CMK (cell line): ENCODE measurements around the gene SFT2D1.
"Not testable (repeated sequence)": the region's sequence is repeated elsewhere in the genome, so short reads cannot be mapped to it uniquely, and the experiment has no call there.

Experiments
- DNase-seq: peaks from one replicate; pipeline ENCODE4 v3.0.0-alpha.2; 2010; ENCODE audit warnings: low read depth

The SFT2D1 gene

DNA sequence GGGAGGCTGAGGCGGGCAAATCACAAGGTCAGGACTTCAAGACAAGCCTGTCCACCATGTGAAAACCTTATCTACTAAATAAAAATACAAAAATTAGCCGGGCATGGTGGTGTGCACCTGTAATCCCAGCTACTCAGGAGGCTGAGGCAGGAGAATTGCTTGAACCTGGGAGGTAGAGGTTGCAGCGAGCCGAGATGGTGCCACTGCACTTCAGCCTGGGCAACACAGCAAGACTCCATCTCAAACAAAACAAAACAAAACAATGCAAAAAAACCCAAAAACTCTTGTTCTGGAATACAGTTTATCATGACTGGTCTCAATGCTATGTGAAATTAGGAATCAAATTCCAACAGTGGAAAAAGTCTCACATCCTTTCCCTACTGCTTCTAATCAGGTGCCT, 20.1 kb upstream of the SFT2D1 start:
- not testable (repeated sequence) for DNase-seq

- no peak for DNase-seq
These were observed 18.7 kb upstream of the SFT2D1 start for GRCh38 chr6:166361077-166361429.

GRCh38 chr6:166360243-166361076, 18.1 kb upstream of the SFT2D1 start:
- no peak for DNase-seq

DNA sequence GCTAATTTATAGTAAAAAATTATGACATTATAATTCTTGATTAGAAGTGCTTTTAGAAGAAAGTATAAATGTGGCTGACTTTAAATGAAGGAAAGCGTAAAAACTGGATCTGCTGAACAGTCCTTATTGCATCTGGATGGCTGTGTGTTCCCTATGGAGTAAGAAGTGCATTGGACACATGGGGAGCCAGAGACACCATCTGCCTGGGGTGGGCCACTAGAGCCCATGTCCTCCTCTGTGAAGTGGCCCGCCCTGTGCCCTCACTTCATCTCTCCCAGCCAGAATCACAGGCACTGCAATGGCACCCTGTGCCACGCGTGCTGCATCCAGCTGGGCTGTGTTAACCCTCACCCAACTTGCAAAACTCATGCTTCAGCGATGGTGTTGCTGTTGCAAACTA, 13.2 kb upstream of the SFT2D1 start:
- no peak for DNase-seq

- DNase-seq, result no peak
These were observed 12.6 kb upstream of the SFT2D1 start for GRCh38 chr6:166354965-166355364.

DNA sequence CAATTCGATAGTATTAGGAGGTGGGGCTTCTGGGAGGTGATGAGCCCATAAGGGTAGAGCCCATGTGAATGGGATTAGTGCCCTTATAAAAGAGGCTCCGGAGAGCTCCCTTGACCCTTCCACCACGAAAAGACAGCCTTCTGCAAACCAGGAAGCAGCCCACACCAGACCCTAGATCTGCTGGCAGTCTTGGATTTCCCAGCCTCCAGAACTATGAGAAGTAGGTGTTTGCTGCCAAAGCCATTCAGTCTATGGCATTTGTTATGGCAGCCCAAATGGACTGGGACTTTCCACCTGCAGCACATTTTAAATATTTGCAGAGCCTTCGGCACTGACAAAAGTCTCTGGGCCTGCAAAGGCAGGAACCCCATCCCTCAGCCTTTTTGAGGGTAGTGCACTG, 11.8 kb upstream of the SFT2D1 start:
- DNase-seq, result no peak

GRCh38 chr6:166353507-166353906, 11.2 kb upstream of the SFT2D1 start:
- no peak for DNase-seq

DNA sequence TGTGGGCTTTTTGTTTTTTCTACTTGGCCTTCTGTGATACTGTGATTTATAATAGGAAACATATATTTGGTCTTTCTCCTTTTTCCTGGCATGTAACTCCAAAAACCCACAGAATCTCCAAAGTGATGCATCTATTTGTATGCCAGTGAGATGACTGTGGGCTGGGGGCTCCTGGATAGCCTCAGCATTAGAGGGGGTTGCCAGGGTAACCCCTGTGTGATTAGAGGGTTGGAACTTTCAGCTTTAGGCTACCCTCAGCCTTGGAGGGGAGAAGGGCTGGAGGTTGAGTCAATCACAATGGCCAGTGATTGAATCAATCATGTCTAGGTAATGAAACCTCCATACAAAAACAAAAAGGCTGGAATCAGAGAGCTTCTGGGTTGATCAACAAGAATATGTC, 10.6 kb upstream of the SFT2D1 start:
- no peak for DNase-seq

- no peak for DNase-seq
These were observed 9.5 kb upstream of the SFT2D1 start for GRCh38 chr6:166351715-166352285.

GRCh38 chr6:166348305-166348949, 6.1 kb upstream of the SFT2D1 start:
- no peak for DNase-seq

DNA sequence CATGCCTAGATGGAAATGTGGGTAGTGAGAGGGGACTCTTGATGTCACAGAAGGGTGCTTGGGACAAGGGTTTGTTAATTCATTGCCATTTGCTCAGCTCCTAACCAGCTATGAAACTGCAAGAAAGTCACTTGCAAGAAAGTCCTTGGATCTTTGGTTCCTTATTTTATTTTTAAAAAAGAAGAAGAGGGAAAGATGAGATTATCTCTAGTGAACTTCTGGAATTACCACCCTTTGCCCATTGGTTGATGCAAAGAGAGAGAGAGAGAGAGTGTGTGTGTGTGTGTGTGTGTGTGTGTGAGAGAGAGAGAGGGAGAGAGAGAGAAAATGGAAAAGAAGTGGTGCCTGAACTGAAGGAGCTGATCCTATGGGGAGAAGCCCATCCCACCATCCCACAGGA, 4.6 kb upstream of the SFT2D1 start:
- DNase-seq, result no peak

- DNase-seq, result no peak
These were observed 4.1 kb upstream of the SFT2D1 start for GRCh38 chr6:166346449-166346848.

DNA sequence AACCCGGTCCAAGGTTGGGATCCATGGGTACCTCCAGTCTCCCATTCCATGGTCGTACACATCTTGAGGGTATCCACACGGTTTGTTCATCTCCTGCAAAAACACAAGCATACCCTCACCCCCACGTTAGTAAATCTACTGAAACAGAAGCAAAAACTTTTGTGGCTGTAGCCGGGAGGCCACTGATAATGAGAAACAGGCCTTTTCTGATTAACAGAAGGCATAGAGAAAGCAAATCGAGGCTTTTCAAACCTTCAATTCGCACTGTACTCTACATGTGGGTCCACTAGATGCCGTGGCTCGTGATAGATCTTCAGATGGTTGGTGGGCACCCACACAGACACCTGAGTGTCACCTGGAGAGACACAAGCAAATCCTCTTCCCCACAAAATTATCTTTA, 3.3 kb upstream of the SFT2D1 start:
- DNase-seq, result not testable (repeated sequence)

DNA sequence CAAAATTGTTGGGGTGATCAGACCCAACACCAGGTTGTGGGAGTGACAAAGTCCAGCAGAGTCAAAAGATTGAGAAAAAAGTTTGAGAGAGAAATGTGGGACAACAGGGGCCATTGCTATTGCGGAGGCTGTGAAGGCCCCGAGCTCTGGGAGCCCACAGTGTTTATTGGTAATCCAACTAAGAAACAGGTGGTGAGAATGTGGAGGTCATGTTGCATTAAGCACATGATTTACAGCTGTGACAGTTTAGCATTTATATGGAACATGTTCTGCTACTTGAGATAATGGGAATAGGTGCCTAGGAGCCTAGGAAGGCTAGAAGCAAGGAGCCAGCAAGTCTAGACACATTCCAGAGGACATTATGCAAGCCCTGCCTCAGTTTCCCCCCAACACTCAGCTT, 2.6 kb upstream of the SFT2D1 start:
- DNase-seq, result not testable (repeated sequence)

- no peak for DNase-seq
These were observed 1.9 kb upstream of the SFT2D1 start for GRCh38 chr6:166344240-166344639.

GRCh38 chr6:166343150-166343487, 774 bp upstream of the SFT2D1 start:
- DNase-seq, result no peak

DNA sequence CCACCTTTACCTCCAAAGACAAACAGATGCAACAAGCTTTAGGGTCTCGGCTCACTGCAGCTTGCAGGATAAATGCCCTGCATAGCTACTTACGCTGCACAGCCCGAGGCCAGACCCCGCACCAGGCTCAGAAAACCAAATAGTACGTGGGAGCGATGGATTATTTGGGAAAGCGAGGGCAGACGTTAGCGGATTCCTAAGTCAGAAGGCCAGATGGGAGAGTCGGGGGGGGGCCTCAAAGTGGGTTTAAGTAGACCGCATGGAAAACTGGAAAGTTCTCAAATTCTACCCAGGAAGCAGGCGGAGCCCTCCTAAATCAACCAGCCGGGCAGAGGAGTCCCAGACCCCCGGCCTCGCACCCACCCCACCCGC, 382 bp downstream of the SFT2D1 start:
- DNase-seq, result no peak

- no peak for DNase-seq
These were observed 881 bp downstream of the SFT2D1 start for GRCh38 chr6:166341464-166341863.

DNA sequence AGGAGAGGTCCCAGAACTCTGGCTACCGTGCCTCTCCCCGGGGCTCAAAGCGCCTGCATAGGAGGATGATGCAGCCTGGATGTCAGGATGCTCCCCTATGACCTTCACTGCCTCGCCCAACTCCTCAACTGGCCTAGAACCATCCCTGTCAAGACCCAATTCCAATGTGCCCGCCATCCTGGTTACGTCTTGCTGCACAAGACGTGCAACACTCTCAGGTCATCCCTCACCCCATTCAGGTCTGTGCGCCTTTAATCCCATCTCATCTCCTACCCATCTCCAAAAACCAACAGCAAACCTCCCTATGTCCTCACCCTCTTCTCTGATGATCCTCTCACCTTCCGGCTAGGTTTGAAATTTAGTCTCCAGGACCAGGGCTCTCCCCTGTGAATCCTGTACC, 3.5 kb downstream of the SFT2D1 start:
- DNase-seq, result no peak

DNA sequence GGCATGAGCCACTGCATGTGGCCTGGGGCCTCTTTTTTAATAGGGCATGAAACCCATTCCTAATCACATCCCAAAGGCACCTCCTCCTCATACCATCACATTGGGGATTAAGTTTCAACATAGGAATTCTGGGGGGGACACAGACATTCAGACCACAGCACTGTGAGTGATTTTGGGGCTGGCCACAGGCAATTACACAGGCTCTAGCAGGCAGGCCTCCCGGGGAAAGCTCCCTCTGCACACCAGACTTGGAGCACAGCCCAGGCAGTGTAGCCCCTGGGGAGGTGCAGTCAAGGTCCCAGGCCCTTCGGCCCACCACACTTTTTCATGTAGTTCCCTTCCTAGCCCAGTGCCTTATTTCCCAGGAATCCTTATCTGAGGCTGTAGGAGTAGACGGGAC, 5.5 kb downstream of the SFT2D1 start:
- DNase-seq, result no peak

- DNase-seq, result no peak
These were observed 6.7 kb downstream of the SFT2D1 start for GRCh38 chr6:166335378-166336302.

DNA sequence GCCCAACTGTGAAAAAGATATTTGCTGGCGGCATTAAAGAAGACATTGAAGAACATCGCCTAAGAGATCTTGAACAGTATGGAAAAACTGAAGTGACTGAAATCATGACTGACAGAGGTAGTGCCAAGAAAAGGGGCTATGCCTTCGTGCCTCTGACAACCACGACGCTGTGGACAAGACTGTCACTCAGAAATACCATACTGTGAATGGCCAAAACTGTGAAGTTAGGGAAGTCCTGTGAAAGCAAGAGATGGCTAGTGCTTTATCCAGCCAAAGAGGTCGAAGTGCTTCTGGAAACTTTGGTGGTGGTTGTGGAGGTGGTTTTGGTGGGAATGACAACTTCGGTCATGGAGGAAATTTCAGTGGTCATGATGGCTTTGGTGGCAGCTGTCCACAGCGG, 7.5 kb downstream of the SFT2D1 start:
- DNase-seq, result no peak
